Nephron (organoid): ENCODE results near the gene CFAP47.

Experiments used
- H3K27ac Mint-ChIP-seq, 3 experiments: 2 replicates each; pipeline ENCODE4 v1.8.0; 2020; ENCODE audit warnings: mixed read lengths in 3 of 3, mild to moderate bottlenecking in 2 of 3, moderate library complexity in 1 of 3
- H3K27me3 Mint-ChIP-seq: 2 replicates; pipeline ENCODE4 v1.8.0; 2021; ENCODE audit warnings: low read depth, mild to moderate bottlenecking, moderate library complexity, mixed read lengths
- H3K36me3 Mint-ChIP-seq: 2 replicates; pipeline ENCODE4 v1.8.0; 2020; ENCODE audit warnings: low read depth, mixed read lengths
- H3K4me1 Mint-ChIP-seq: 2 replicates; pipeline ENCODE4 v1.8.0; 2020; ENCODE audit warnings: mixed read lengths
- H3K4me3 Mint-ChIP-seq, 3 experiments: 2 replicates each; pipeline ENCODE4 v1.8.0; 2020; ENCODE audit warnings: mild to moderate bottlenecking in 3 of 3, mixed read lengths in 3 of 3, moderate library complexity in 2 of 3
- H3K9me3 Mint-ChIP-seq: 2 replicates; pipeline ENCODE4 v1.8.0; 2020; ENCODE audit warnings: mixed read lengths
- CTCF ChIP-seq, 3 experiments: fragments of 200-600 bp; sonication (generic); IDR thresholded peaks; one replicate each; pipeline ENCODE4 v1.5.0; 2021; ENCODE audit warnings: antibody characterized with exemption in 3 of 3; ENCODE audit not compliant: unreplicated experiment in 3 of 3

The CFAP47 gene

GRCh38 chrX:36266155-36266554, 346.6 kb downstream of the CFAP47 start:
- Mint-ChIP-seq H3K27me3 (no peaks in the 10 kb centered on the region), H3K27ac (no peak overlapping the region), H3K9me3 (peaks cover 18% of the 10 kb centered on the region), H3K36me3 (no peaks in the 10 kb centered on the region), H3K4me3 (no peak overlapping the region), H3K4me1 (no peaks in the 10 kb centered on the region)
- no peak for TF ChIP-seq CTCF (IDR thresholded peaks at IDR 0.05; ENCODE audit: unreplicated experiment in 3 of 3)

- no peak for TF ChIP-seq CTCF (IDR thresholded peaks at IDR 0.05; ENCODE audit: unreplicated experiment in 3 of 3)
- no peak overlapping the region for H3K4me3 Mint-ChIP-seq
- no peaks in the 10 kb centered on the region for H3K36me3 Mint-ChIP-seq
- H3K4me1 Mint-ChIP-seq: no peaks in the 10 kb centered on the region
- H3K9me3 Mint-ChIP-seq: no peaks in the 10 kb centered on the region
- no peaks in the 10 kb centered on the region for H3K27me3 Mint-ChIP-seq
- H3K27ac Mint-ChIP-seq: no peak overlapping the region
Observed at GRCh38 chrX:36310136-36310535, 390.6 kb downstream of the CFAP47 start.

GRCh38 chrX:36314303-36314702, 394.8 kb downstream of the CFAP47 start:
- no peaks in the 10 kb centered on the region for H3K4me1 Mint-ChIP-seq
- TF ChIP-seq CTCF (IDR thresholded peaks at IDR 0.05; ENCODE audit: unreplicated experiment in 3 of 3): no peak
- H3K27ac Mint-ChIP-seq: no peak overlapping the region

GRCh38 chrX:36334572-36334971, 415.0 kb downstream of the CFAP47 start:
- Mint-ChIP-seq H3K27ac (no peak overlapping the region), H3K9me3 (peaks cover 6% of the 10 kb centered on the region), H3K4me1 (no peaks in the 10 kb centered on the region), H3K36me3 (no peaks in the 10 kb centered on the region), H3K27me3 (no peaks in the 10 kb centered on the region), H3K4me3 (no peak overlapping the region)
- TF ChIP-seq CTCF (IDR thresholded peaks at IDR 0.05; ENCODE audit: unreplicated experiment in 3 of 3): no peak

More at GRCh38 chrX:36314303-36314702, 394.8 kb downstream of the CFAP47 start:
- Mint-ChIP-seq H3K36me3 (no peaks in the 10 kb centered on the region), H3K27me3 (no peaks in the 10 kb centered on the region), H3K4me3 (no peak overlapping the region), H3K9me3 (no peaks in the 10 kb centered on the region)

- no peak for TF ChIP-seq CTCF (IDR thresholded peaks at IDR 0.05; ENCODE audit: unreplicated experiment in 3 of 3)
- Mint-ChIP-seq H3K4me1 (no peaks in the 10 kb centered on the region), H3K36me3 (no peaks in the 10 kb centered on the region), H3K27ac (no peak overlapping the region), H3K27me3 (no peaks in the 10 kb centered on the region), H3K9me3 (peaks cover 6% of the 10 kb centered on the region), H3K4me3 (no peak overlapping the region)
Observed at GRCh38 chrX:36336751-36337150, 417.2 kb downstream of the CFAP47 start.

- no peak overlapping the region for H3K27ac Mint-ChIP-seq
- no peaks in the 10 kb centered on the region for H3K4me1 Mint-ChIP-seq
- no peaks in the 10 kb centered on the region for H3K27me3 Mint-ChIP-seq
- no peak for TF ChIP-seq CTCF (IDR thresholded peaks at IDR 0.05; ENCODE audit: unreplicated experiment in 3 of 3)
- H3K4me3 Mint-ChIP-seq: no peak overlapping the region
- H3K9me3 Mint-ChIP-seq: no peaks in the 10 kb centered on the region
- H3K36me3 Mint-ChIP-seq: no peaks in the 10 kb centered on the region
Observed at GRCh38 chrX:36344301-36344700, 424.8 kb downstream of the CFAP47 start.
